ENCODE data around the gene ZSCAN5A.

- no peak for TF ChIP-seq MAX (IDR thresholded peaks at IDR 0.05)
- TF ChIP-seq CEBPB (IDR thresholded peaks at IDR 0.05): no peak
- TF ChIP-seq TEAD4 (IDR thresholded peaks at IDR 0.05): no peak
- TF ChIP-seq EGR1 (IDR thresholded peaks at IDR 0.05): no peak
- no peak for TF ChIP-seq FOXM1 (IDR thresholded peaks at IDR 0.05; ENCODE audit: borderline replicate concordance, low read depth)
- TF ChIP-seq EP300 (IDR thresholded peaks at IDR 0.05; ENCODE audit: borderline replicate concordance): no peak
- no peak for TF ChIP-seq NFIC (IDR thresholded peaks at IDR 0.05)
- TF ChIP-seq TAF1 (IDR thresholded peaks at IDR 0.05; ENCODE audit: low read depth): no peak
- no peak for TF ChIP-seq ZBTB7A (IDR thresholded peaks at IDR 0.05; ENCODE audit: low read depth)
- no peak for TF ChIP-seq USF1 (IDR thresholded peaks at IDR 0.05)
- TF ChIP-seq REST (IDR thresholded peaks at IDR 0.05; ENCODE audit: low read depth): no peak
Observed at GRCh38 chr19:56272161-56272798, 42.4 kb downstream of the ZSCAN5A start, which contains the start of gene EDDM13.
